GM12892 (cell line): Measurements from ENCODE around the gene LRRC56.

Source experiments
- POLR2A ChIP-seq: IDR thresholded peaks from 2 replicates; pipeline ENCODE4 v1.6.1; 2011; ENCODE audit warnings: low read depth, low read length, control low read depth
- POLR2AphosphoS5 ChIP-seq: IDR thresholded peaks from 2 replicates; pipeline ENCODE4 v1.6.1; 2011; ENCODE audit warnings: low read depth, low read length, control low read depth
- TAF1 ChIP-seq: IDR thresholded peaks from 2 replicates; pipeline ENCODE4 v1.6.1; 2011; ENCODE audit warnings: low read depth, mild to moderate bottlenecking, control low read depth, low read length, borderline replicate concordance

- no peak for TF ChIP-seq POLR2A
- TF ChIP-seq POLR2AphosphoS5: no peak
- no peak for TF ChIP-seq TAF1
Observed at GRCh38 chr11:569158-569885, 32.0 kb downstream of the LRRC56 start.
